Keratinocyte (primary cell): ENCODE measurements around the gene LILRB1. TPM values are rescaled to one million over a fixed set of nuclear protein-coding genes. Genes with fewer than 3 reads are reported as not detected.

ENCODE experiments used
- DNase-seq: peaks from one replicate; pipeline ENCODE4 v3.0.0-alpha.2; 2011; ENCODE audit warnings: low read depth, missing footprints, low spot score
- FAIRE-seq: peaks from 2 replicates; lab custom pipeline; 2011; peaks lifted over from hg19 to GRCh38; lab: Jason Lieb, UNC
- H2AFZ ChIP-seq: 2 replicates; pipeline ENCODE4 v1.6.0; 2012; ENCODE audit warnings: low read length, control low read depth, inconsistent platforms; ENCODE audit not compliant: control insufficient read depth
- H3K27ac ChIP-seq: 2 replicates; pipeline ENCODE4 v1.5.1; 2011; ENCODE audit warnings: low read length; ENCODE audit not compliant: control insufficient read depth, insufficient read depth
- H3K27me3 ChIP-seq: 3 replicates; pipeline ENCODE4 v1.6.0; 2011; ENCODE audit warnings: low read length; ENCODE audit not compliant: control insufficient read depth, insufficient read depth; ENCODE audit errors: extremely low read depth
- H3K36me3 ChIP-seq, 2 experiments: 2 replicates in 1 of 2; 3 replicates in 1 of 2; pipeline ENCODE4 v1.5.1; 2011; ENCODE audit warnings: low read length in 2 of 2, mild to moderate bottlenecking in 1 of 2; ENCODE audit not compliant: control insufficient read depth in 2 of 2, insufficient read depth in 2 of 2; ENCODE audit errors: extremely low read depth in 1 of 2
- H3K4me1 ChIP-seq: 3 replicates; pipeline ENCODE4 v1.5.1; 2011; ENCODE audit warnings: low read length; ENCODE audit not compliant: control insufficient read depth, insufficient read depth; ENCODE audit errors: extremely low read depth
- H3K4me2 ChIP-seq: 3 replicates; pipeline ENCODE4 v1.6.0; 2011; ENCODE audit warnings: low read depth, low read length; ENCODE audit not compliant: control insufficient read depth, insufficient read depth; ENCODE audit errors: extremely low read depth
- H3K4me3 ChIP-seq, 3 experiments: fragments of 200-600 bp in 1 of 3; sonication (generic) in 1 of 3; 2 replicates in 2 of 3; 3 replicates in 1 of 3; pipeline ENCODE4 v1.5.1; 2011 to 2016; ENCODE audit warnings: low read length in 3 of 3, mild to moderate bottlenecking in 3 of 3, control low read depth in 2 of 3, inconsistent platforms in 1 of 3, low read depth in 1 of 3, mixed read lengths in 1 of 3, mixed run types in 1 of 3, moderate library complexity in 1 of 3; ENCODE audit not compliant: control insufficient read depth in 2 of 3, insufficient read depth in 2 of 3; ENCODE audit errors: extremely low read depth in 1 of 3
- H3K79me2 ChIP-seq: 2 replicates; pipeline ENCODE4 v1.6.0; 2012; ENCODE audit warnings: low read length; ENCODE audit not compliant: control insufficient read depth, insufficient read depth
- H3K9ac ChIP-seq: 3 replicates; pipeline ENCODE4 v1.6.0; 2011; ENCODE audit warnings: low read length; ENCODE audit not compliant: control insufficient read depth, insufficient read depth; ENCODE audit errors: extremely low read depth
- H3K9me1 ChIP-seq: 3 replicates; pipeline ENCODE4 v1.6.0; 2011; ENCODE audit warnings: low read length; ENCODE audit not compliant: control insufficient read depth, insufficient read depth; ENCODE audit errors: extremely low read depth
- H3K9me3 ChIP-seq: 2 replicates; pipeline ENCODE4 v1.5.1; 2012; ENCODE audit warnings: low read depth, low read length; ENCODE audit not compliant: control insufficient read depth
- H4K20me1 ChIP-seq: 3 replicates; pipeline ENCODE4 v1.6.0; 2011; ENCODE audit warnings: low read length; ENCODE audit not compliant: control insufficient read depth, insufficient read depth; ENCODE audit errors: extremely low read depth
- EZH2 ChIP-seq: IDR thresholded peaks from one replicate; pipeline ENCODE4 v1.6.1; 2012; ENCODE audit warnings: inconsistent platforms, mild to moderate bottlenecking, low read length, moderate library complexity
- dilution Hi-C: fragments of 300-500 bp; cut with MboI; formaldehyde crosslinking; loops from one replicate; pipeline ENCODE4 v1.7.0; 2020; ENCODE audit warnings: low sequenced_read_pairs; ENCODE audit not compliant: extremely low pct_ligation_motif_present
- polyA plus RNA-seq, 5 experiments: library from polyadenylated mRNA; depleted of rRNA in 3 of 5; stranded (reverse) in 3 of 5; stranded (forward) in 1 of 5; unstranded in 1 of 5; fragments of >200 nt; gene quantifications; 1 replicate in 1 of 5; 2 replicates in 3 of 5; 3 replicates in 1 of 5; pipeline versions ENCODE4 v1.2.1 to v1.2.3, GENCODE V29; 2011 to 2012; ENCODE audit warnings: missing spikeins in 2 of 5, low read depth in 1 of 5, low replicate concordance in 1 of 5
- TF ChIP-seq, protein P1 (sequence below), 3 experiments: IDR thresholded peaks in 1 of 3; conservative IDR thresholded peaks in 1 of 3; optimal IDR thresholded peaks in 1 of 3; 2 replicates in 2 of 3; 3 replicates in 1 of 3; pipeline versions ENCODE3 to v1.5.1; 2011; ENCODE audit warnings: low read length in 3 of 3, mild to moderate bottlenecking in 3 of 3, moderate library complexity in 2 of 3, control low read depth in 1 of 3, inconsistent platforms in 1 of 3; ENCODE audit not compliant: insufficient read depth in 2 of 3; ENCODE audit errors: extremely low read depth in 1 of 3

LILRB1 gene
- polyA plus RNA-seq, 1 donor (not counting 4 experiments of a cell fraction or from before 2014, with no cell fraction given), result not detected

DNA sequence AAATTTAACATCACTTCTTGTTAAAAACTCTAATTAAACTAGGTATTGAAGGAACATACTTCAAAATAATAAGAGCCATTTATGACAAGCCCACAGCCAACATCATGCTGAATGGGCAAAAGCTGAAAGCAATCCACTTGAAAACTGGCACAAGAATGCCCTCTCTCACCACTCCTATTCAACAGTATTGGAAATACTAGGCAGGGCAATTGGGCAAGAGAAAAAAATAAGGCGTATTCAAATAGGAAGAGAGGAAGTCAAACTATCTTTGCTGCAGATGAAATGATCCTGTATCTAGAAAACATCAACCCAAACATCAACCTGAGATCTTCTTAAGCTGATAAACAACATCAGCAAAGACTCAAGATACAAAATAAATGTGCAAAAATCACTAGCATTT lies 15.6 kb upstream of the LILRB1 start:
- no peak overlapping the region for H3K27ac ChIP-seq
- no peaks in the 10 kb centered on the region for H3K27me3 ChIP-seq
- H3K79me2 ChIP-seq, result no peaks in the 10 kb centered on the region
- TF ChIP-seq EZH2, result no peak
- TF ChIP-seq, protein P1, sequence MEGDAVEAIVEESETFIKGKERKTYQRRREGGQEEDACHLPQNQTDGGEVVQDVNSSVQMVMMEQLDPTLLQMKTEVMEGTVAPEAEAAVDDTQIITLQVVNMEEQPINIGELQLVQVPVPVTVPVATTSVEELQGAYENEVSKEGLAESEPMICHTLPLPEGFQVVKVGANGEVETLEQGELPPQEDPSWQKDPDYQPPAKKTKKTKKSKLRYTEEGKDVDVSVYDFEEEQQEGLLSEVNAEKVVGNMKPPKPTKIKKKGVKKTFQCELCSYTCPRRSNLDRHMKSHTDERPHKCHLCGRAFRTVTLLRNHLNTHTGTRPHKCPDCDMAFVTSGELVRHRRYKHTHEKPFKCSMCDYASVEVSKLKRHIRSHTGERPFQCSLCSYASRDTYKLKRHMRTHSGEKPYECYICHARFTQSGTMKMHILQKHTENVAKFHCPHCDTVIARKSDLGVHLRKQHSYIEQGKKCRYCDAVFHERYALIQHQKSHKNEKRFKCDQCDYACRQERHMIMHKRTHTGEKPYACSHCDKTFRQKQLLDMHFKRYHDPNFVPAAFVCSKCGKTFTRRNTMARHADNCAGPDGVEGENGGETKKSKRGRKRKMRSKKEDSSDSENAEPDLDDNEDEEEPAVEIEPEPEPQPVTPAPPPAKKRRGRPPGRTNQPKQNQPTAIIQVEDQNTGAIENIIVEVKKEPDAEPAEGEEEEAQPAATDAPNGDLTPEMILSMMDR (optimal IDR thresholded peaks at IDR 0.05 in 1 of 3, IDR thresholded peaks at IDR 0.05 in 1 of 3, conservative IDR thresholded peaks at IDR 0.05 in 1 of 3; ENCODE audit: extremely low read depth in 1 of 3, insufficient read depth in 2 of 3, low read length in 3 of 3), result no peak
- no peak overlapping the region for H3K4me3 ChIP-seq
- dilution Hi-C loops, result no loop called here
- no peaks in the 10 kb centered on the region for H3K36me3 ChIP-seq
- no peaks in the 10 kb centered on the region for H3K9me1 ChIP-seq
- no peak overlapping the region for H2AFZ ChIP-seq
- no peaks in the 10 kb centered on the region for H3K4me1 ChIP-seq
- FAIRE-seq (no peak), DNase-seq (no peak)
- no peak overlapping the region for H3K9ac ChIP-seq
- no peak overlapping the region for H3K4me2 ChIP-seq
- no peaks in the 10 kb centered on the region for H4K20me1 ChIP-seq
- no peaks in the 10 kb centered on the region for H3K9me3 ChIP-seq

DNA sequence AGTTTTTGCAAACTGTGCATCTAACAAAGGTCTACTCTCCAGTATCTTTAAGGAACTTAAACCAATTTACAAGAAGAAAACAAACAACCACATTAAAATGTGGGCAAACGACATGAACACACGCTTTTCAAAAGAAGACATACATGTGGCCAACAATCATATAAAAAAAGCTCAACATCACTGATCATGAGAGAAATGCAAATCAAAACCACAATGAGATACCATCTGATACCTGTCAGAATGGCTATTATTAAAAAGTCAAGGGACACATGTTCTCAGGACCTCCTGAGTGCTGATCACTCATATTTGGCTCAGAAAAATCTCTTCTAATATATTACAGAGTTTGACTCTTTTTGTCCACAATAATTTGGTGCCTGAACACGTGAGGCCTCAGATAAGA lies 14.2 kb upstream of the LILRB1 start:
- no peak overlapping the region for H3K27ac ChIP-seq
- H3K9me1 ChIP-seq, result no peaks in the 10 kb centered on the region
- H3K4me2 ChIP-seq, result no peak overlapping the region
- H3K4me1 ChIP-seq, result no peaks in the 10 kb centered on the region
- no peak overlapping the region for H2AFZ ChIP-seq
- dilution Hi-C loops, result no loop called here
- no peaks in the 10 kb centered on the region for H3K9me3 ChIP-seq
- H3K79me2 ChIP-seq, result no peaks in the 10 kb centered on the region
- no peaks in the 10 kb centered on the region for H3K36me3 ChIP-seq
- no peaks in the 10 kb centered on the region for H3K27me3 ChIP-seq
- TF ChIP-seq, protein P1 (optimal IDR thresholded peaks at IDR 0.05 in 1 of 3, IDR thresholded peaks at IDR 0.05 in 1 of 3, conservative IDR thresholded peaks at IDR 0.05 in 1 of 3; ENCODE audit: extremely low read depth in 1 of 3, insufficient read depth in 2 of 3, low read length in 3 of 3), result no peak
- no peak for TF ChIP-seq EZH2
- H3K9ac ChIP-seq, result no peak overlapping the region
- no peaks in the 10 kb centered on the region for H4K20me1 ChIP-seq
- FAIRE-seq, result no peak
- no peak for DNase-seq
- H3K4me3 ChIP-seq, result no peak overlapping the region
